HG02981 (cell line): Measurements from ENCODE around the gene ALPI.
"Not testable (repeated sequence)": the region's sequence is repeated elsewhere in the genome, so short reads cannot be mapped to it uniquely, and the experiment has no call there.

Experiments used
- ATAC-seq: cut with Tn5 transposase; IDR thresholded peaks from one replicate; pipeline ENCODE4 v1.9.1; 2021; ENCODE audit warnings: mild to moderate bottlenecking, moderate library complexity; ENCODE audit not compliant: unreplicated experiment

ALPI gene

DNA sequence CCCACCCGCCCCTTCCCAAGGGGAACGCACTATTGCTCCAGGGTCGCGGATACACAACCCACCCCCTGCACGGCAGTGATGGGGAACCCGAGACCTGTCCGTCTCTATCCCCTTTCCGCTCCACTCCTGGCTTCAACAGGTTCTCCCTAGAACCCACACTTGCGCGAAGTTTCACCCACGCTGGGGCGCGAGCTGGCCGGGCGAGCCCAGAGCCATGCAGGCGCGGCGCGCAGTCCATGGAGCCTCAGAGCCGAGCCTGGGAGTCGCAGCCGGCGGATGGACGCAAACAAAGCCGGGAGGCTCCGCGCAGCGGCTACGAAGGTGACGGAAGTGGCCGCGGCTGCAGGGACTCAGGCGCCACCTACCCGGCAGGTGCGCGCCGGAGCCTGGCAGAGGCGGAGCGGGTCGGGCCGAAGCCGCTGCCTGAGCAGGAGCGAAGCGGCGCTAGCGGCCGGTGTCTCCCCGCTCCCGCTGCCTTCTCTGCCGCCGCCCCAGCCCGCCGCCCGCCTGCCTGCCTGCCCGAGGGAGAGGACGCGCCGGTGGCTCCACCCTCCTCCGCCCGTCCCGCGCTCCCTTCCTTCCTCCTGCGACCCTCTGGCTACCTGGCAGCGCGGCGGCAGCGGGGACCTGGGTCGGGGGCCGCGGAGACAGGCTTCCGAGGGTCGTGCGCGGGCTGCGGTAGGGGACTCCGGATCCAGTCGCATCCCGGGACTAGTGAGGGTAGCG lies 35.3 kb upstream of the ALPI start:
- ATAC-seq: no peak

DNA sequence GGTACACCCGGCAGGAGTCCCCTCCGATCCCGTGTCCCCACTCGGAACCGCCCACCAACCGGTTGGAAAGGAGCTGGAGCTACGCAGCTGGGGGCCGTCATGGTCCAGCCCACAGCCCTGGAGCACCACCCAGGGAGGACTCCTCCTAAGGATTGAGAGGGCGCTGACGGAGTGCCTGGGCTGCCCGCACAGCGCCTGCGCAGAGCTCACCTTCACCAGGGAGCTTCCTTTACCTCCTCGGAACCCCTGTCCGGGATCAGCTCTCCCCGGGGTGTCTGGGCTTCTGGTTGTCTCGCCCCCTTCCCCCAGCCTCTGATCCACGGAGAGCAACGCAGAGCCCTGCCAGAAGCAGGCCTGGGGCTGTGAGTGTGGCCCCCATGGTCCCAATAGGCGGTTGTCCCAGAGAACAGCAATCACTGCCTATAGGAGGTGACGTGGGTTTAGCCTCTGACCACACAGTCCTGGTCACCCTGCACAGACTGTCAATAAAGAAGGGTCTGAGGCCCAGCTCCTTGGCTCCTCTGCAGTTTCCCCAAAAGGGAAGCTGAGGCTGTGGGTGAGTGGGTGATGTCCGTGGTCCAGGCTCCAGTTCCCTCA lies 34.7 kb upstream of the ALPI start:
- ATAC-seq: no peak

DNA sequence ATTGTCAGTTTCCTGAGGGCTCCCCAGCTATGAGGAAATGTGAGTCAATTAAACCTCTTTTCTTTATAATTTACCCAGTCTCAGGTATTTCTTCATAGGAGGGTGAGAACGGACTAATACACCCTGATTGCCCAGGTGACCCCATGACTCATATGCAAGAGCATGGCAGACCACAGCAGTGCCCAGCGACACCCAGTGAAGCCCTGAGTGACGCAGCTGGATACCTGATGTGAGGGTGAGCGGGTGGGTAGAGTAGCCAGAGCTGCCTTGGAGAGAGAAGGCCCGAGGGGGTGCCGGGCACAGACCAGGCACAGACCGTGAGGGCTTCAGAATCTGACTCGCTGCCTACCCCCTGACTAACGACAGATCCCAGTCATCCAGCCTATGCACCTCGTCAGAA lies 33.9 kb upstream of the ALPI start:
- ATAC-seq: no peak

DNA sequence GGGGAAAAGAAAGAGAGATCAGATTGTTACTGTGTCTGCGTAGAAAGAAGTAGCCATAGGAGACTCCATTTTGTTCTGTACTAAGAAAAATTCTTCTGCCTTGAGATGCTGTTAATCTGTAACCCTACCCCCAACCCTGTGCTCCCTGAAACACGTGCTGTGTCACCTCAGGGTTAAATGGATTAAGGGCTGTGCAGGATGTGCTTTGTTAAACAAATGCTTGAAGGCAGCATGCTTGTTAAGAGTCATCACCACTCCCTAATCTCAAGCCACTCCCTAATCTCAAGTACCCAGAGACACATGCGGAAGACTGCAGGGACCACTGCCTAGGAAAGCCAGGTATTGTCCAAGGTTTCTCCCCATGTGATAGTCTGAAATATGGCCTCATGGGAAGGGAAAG lies 33.0 kb upstream of the ALPI start:
- not testable (repeated sequence) for ATAC-seq

DNA sequence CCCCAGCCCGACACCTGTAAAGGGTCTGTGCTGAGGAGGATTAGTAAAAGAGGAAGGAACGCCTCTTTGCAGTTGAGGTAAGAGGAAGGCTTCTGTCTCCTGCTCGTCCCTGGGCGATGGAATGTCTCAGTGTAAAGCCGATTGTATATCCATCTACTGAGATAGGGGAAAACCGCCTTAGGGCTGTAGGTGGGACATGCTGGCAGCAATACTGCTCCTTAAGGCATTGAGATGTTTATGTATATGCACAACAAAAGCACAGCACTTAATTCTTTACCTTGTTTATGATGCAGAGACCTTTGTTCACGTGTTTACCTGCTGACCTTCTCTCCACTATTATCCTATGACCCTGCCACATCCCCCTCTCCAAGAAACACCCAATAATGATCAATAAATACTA lies 32.5 kb upstream of the ALPI start:
- ATAC-seq: not testable (repeated sequence)

DNA sequence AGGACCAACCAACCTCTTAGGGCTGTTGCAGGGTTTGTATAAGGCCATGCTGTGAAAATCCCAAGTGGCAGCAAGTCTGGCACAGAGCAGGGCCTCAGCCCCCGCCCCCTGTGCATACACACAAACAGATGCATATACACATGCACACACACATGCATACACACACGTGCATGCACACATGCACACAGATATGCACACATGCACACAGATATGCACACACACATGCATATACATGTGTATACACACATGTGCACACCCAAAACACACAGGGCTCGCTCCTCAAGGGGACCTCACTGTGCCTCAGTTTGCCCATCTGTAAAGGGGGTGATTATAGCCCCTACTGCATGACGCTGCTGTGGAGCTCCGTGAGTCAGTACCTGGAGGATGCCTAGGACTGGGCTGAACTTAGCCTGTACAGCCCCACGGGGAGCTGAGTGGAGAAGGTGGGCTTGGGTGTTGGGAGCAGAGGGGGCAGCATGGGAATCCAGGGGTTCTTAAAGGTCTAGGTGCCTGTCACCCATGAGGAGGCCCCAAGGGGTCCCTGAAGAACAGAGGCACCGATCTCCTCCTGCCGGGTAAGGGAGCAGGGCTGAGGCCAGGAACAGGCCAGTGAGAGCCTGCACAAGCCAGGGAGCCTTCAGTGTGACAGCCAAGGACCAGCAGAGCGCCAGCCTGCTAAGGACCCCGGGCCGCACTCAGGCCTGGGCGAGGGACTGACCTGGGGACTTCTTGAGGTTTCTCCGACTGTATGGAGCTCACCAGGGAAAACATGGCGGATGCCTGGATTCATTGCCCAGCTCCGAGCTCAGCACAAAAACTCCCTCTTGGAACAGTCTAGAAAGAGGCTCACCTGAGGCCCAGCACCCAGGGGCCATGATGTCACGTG lies 24.0 kb upstream of the ALPI start:
- no peak for ATAC-seq

DNA sequence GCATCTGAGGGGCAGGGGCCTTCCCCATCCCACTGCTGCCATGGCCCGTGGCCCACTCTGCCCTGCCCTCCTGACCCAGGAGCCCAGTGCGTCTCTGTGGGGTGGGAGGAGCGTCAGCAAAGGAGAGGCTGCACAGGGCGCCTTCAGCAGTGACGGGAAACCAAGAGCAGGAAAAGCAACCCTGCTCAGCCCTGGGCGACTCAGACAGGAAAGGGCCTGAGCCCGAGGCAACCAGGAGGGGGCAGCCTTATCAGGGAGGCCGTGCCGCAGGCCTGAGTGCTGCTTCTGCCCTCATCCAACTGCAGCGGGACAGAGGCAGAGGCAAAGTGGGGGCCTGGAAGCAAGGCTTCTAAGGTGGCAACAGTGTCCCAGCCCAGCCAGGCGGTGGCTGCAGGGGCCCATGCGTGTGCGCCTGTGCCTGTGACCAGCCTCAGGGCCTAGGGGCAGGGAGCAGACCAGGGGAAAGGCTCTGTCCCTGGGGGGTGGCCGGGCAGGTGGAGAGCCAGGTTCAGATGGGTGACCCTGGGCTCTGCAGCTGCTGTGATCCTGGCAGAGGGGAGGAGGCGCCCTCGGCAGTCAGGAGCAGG lies 23.3 kb upstream of the ALPI start:
- no peak for ATAC-seq

DNA sequence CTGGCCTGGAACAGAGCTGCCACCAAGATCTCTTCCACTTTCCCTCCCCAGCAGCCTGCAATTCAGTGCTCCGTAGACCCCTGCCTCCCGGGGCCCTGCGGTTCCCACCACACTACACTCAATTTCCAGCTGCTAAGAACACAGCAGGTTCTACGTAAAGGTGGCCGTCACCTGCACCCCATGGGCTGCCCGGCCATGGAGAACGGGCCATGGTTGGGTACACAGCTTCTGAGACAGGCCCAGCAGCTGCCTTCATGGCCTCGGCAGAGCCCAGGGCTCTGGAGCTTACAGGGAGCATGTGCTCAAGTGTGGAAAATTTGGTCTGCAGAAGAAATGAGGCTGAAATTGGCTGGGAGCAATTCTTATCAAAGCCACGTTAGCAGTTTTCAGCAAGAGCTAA lies 22.3 kb upstream of the ALPI start:
- not testable (repeated sequence) for ATAC-seq

DNA sequence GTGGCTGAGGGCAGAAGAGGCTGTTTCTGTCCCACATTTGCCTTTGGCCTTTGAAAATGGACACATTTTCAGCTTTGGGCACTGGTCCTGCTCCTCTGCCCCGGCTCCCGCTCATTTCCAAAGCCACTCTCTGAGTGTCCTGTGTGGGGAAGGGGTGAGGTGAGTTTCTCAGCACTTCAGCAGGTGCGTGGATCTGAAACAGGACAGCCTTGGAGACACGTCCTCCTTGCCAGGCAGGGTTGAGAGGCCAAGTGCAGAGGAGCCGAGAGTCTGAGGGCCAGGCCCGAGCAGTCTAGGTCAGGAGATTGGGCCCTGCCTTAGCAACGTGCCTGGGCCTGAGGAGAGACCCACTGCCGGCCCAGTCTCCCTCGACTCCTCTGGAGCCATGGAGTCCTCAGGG lies 21.9 kb upstream of the ALPI start:
- ATAC-seq: no peak

DNA sequence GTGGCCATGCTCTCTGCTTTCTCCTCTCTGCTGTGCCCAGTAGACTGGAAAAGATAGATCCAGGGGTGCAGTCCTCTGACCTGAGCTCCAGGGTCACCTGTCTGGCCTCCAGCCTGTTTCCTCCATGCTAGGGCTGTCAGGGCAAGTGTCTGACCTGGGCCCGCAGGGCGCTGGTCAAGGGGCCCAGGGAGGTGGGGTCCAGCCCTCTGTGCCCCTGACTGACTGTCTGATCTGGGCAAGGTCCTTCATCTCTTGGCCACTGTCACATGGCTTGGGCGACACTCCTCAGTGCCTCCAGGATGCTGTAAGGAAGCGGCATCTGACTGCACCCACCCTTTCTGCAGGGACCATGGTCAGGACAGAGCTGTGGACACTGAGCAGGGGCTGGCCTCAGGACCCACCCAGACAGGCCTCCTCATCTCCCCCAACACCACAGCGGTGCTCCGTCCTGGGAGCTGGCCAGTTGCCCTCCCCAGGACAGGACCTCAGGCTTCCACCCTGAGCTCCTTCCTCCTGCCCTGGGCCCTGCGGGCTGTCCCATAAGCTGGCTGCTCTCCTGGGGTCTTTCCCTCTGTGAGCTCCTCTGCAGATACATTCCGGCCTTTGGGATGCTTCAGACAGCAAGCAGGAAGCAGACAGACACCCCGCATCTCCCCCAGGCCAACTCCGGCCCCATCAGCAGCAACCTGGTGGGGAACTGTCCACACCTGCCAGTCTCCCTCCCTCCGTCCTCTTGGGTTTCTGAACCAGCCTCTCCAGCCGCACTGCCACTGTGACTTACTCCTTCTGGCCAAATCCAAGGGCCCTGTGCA lies 21.2 kb upstream of the ALPI start:
- ATAC-seq: no peak

DNA sequence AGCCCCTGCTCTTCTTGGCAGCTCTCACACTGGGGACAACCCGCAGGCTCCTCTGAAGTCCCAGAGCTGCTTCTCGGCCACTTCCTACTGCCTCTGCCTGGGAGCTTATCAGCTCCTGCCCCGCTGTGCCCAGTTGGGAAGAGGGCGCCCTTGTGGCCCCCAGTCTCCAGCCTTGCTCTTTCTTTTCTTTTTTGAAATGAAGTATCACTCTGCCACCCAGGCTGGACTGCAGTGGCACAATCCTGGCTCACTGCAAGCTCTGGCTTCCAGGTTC lies 20.6 kb upstream of the ALPI start:
- no peak for ATAC-seq

DNA sequence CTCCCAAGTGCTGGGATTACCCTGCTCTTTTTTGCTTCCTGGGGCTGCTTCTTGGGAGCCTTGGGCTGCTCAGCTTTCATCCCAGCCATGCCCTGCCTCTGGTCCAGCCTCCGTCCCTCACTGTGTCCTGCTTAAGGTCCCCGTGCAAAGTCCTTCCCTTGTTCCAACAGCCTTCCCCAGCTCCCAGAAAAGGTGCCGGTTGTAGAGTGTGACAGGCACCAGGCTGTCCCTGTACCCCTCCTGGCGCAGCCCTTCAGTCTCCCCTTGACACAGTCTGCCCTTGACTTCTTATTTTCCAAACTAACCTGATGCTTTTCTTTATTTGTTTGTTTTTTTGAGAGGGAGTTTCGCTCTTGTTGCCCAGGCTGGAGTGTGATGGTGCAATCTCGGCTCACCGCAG lies 20.1 kb upstream of the ALPI start:
- no peak for ATAC-seq

DNA sequence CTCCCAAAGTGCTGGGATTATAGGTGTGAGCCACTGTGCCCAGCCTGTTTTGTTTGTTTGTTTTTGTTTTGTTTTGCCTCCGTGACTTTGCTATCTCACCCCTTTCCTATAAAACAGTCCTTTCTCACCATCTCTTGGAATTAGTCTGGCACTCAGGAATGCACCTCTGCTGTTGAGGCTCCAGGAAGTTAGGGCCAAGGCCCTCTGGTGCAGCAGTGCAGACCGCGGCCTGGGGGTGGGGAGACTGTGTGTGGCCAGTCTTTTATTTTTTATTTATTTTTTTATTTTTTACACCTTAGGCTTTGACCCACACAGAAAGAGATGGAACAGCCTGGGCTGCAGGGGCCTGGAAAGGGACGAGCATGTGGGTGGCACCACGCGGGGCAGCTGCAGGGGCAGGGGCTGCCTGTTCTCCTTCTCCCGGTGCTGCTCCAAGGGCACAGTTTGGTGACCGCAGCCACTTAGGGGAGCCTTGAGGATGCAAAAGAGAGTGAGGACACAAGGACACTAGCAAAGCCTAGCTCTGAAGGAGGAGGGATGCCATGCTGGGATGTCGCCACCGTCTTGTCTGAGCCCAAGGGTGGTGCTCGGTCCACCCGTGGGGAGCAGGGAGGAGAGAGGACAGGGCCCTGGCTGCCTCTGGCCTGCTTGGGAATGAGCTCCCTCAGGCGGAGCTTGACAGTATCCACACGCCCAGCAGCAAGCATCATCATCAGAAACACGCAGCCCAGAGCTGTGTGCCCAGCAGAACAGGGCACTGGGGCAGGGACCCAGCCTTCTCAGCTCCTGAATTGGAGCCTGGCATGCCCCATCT lies 19.4 kb upstream of the ALPI start:
- no peak for ATAC-seq

DNA sequence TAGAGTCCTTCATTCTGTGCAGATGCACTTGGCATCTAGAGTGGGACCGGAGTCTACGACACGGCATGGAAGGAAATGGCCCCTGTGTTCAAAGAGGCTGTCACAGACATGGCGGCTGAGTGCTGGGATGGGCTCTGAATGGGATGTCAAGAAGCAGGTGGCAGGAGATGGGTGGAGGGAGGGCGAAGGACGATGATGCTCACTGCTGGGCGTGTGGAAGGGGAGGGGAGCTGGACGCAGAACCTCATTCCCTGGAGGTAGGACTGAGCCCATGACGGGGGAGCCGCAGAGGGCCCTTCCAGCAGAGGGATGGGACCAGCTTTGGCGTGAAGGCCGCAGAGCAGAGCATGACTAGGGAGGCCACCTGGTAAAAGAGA lies 18.8 kb upstream of the ALPI start:
- no peak for ATAC-seq

DNA sequence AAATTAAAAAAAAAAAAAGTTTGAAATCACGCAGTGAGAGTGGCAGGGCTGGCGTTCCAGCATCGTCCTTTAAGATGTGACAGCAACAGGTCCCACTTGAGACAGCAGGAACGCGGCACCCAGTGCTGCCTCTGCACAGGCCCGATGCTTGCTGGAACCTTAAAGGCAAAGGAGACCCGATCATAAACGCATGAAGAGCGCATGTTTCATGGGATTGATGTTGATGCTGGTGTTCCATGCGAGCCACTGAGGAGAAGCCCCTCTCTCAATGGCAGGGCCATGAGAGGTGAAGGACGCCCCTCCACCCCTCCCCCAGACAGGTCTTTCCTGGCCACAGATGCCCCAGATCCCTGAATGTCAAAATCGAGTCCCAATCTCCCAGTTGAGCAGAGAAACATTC lies 17.9 kb upstream of the ALPI start:
- ATAC-seq: no peak

DNA sequence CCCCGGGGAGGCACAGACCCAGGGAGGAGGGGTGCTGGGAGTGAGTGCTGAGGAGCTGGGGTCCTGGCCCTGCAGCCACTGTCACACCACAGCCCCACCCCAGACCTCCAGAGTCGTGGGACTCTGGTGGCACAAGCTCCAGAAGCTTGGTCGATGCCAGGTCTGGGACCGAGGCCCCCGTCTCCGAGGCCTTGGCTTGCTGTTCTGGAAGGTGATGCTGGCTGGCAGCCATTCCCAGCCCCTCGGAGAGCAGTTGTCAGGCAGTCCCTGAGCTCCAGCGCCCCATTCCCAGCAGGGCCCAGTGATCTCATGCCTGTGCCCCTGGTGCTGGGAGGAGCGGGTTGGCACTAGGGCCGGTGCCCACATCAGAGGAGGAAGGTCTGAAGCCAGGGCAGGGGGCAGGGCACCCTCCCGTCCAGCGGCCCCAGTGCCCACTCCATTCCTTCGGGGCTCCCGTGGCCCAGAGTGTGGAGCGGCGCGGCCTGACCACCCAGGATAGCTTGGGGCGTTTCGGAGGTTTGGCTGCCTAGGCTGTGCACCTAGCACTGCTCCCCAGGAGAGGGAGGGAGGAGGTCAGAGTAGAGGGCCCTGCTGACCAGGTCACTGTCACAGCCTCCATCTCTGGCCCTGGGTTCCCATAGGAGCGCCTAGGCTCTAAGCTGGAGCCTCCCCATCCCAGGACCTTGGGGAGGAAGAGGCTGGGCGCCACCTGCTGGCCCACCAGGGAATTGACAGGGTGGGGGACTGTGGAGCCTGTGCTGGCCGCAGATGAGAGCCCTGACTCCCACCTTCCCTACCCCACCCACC lies 16.8 kb upstream of the ALPI start:
- no peak for ATAC-seq

DNA sequence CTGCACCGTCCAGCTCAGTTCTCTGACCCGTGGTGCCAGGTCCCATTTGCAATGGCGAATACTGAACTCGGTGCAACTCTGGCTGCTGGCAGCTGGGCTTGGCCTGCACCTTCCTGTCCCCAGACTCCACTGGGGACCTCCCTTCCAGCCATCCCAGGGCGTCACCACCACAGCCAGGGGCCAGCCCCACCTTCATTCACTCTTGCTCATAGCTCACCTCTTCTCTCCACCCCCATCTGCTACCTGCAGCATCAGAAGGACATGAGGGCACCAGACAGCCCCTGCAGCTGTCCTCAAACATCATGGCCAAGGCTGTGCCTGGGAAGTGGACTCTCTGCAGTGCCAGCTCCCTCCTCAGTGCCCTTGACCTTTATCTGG lies 16.2 kb upstream of the ALPI start:
- no peak for ATAC-seq

DNA sequence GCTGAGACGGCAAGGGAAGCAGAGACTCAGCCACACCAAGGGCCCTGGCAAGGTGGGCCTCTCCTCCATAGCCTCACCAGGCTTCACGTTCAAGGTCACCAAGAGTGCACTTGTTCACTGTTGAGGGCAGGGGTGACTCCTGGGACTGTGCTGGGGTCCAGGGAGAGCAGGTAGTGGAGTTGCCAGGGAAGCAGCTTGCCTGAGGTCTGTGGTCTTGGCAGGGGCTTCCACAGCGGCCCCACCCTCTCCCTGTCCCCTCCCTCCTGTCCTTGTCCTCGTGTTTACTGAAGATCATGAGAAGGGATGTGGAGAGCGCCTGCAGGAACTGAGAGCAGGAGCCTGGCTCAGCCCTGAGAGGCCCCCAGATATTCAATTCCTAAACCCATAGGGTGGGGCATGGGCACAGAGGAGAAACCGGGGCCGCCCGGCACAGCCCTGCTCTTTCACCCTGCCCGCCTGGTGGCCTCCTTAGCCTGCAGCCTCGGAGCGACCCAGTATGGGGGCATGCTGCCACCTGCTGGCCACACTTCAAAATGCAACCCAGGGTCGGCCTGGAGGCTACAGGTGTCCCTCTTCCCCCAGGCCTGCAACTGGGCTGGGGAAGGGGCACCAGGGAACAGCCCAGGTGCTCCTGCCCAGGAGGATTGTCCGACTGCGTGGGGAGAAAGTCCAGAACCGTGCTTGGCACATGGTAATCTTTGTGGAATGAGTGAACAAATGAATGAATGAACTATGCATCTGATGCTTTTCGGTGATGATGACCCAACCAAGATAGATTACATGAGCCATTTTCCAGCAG lies 15.5 kb upstream of the ALPI start:
- ATAC-seq: peak; percentile 73
